Testis (tissue), 3 donors: ENCODE measurements around the gene MRGPRX4. TPM values are rescaled to one million over a fixed set of nuclear protein-coding genes. Genes with fewer than 3 reads are reported as not detected.
A peak's percentile ranks its signal among the peaks of the same experiment; 100 is the strongest.
"Not testable (repeated sequence)": the region's sequence is repeated elsewhere in the genome, so short reads cannot be mapped to it uniquely, and the experiment has no call there.

Experiments used
- DNase-seq: peaks from one replicate; pipeline ENCODE4 v3.0.0-alpha.2; 2019
- H3K27ac ChIP-seq, 2 donors: fragments of 200-600 bp; sonication (generic); one replicate each; pipeline ENCODE4 v1.5.1; 2019
- H3K27me3 ChIP-seq: fragments of 200-600 bp; sonication (generic); one replicate; pipeline ENCODE4 v1.5.1; 2019
- H3K36me3 ChIP-seq: fragments of 200-600 bp; sonication (generic); one replicate; pipeline ENCODE4 v1.5.1; 2017; ENCODE audit warnings: low read depth; ENCODE audit errors: missing control alignments
- H3K4me1 ChIP-seq: fragments of 200-600 bp; sonication (generic); one replicate; pipeline ENCODE4 v1.5.1; 2019
- H3K4me3 ChIP-seq, 2 donors: fragments of 200-600 bp; sonication (generic); one replicate each; pipeline ENCODE4 v1.5.1; 2017 to 2019
- H3K9me3 ChIP-seq: fragments of 200-600 bp; sonication (generic); one replicate; pipeline ENCODE4 v1.5.1; 2017
- POLR2A ChIP-seq: fragments of 450-650 bp; IDR thresholded peaks from one replicate; pipeline ENCODE4 v1.6.1; 2017; ENCODE audit warnings: antibody characterized with exemption, mild to moderate bottlenecking, moderate library complexity
- WGBS, 2 donors: methylation state at CpG; one replicate each; pipeline ENCODE4 v1.1.5; 2018; 5-methylcytosine and 5-hydroxymethylcytosine counted together
- intact Hi-C: fragments of 100-400 bp; cut with DNase I; formaldehyde crosslinking; loops from one replicate; pipeline ENCODE4 v1.15.1; 2023; ENCODE audit warnings: low total_unique reads
- polyA plus RNA-seq: library from polyadenylated mRNA; stranded (reverse); fragments of 350-450 nt; fragmentation: Illumina TruSeq; extraction: RNeasy Lipid Tissue Mini Kit (QIAGEN cat#74804); gene quantifications from one replicate; pipeline ENCODE4 v1.2.3, GENCODE V29; 2014; ENCODE audit warnings: low read depth, low replicate concordance; ENCODE audit not compliant: insufficient read depth
- total RNA-seq, 2 donors: library from RNA; depleted of rRNA; stranded (reverse); fragments of >200 nt; gene quantifications; one replicate each; pipeline ENCODE4 v1.2.3, GENCODE V29; 2016
- TF ChIP-seq, protein P1 (sequence below), 3 experiments: fragments of 450-650 bp in 2 of 3; fragments of 200-600 bp in 1 of 3; sonication (generic) in 1 of 3; IDR thresholded peaks; one replicate each; pipeline ENCODE4 v1.5.1; 2016 to 2019; ENCODE audit warnings: antibody characterized with exemption in 3 of 3, mild to moderate bottlenecking in 2 of 3, moderate library complexity in 1 of 3

MRGPRX4 gene
- total and polyA plus RNA-seq, 3 donors from 2014 or later = not detected

- WGBS, 2 donors = 67 to 71% methylated on average over 1 of the region's 1 CpG
- Histone ChIP-seq H3K4me3 (no peak overlapping the region), H3K27ac (no peak overlapping the region), H3K9me3 (no peaks in the 10 kb centered on the region), H3K36me3 (no peaks in the 10 kb centered on the region), H3K27me3 (no peaks in the 10 kb centered on the region), H3K4me1 (no peaks in the 10 kb centered on the region)
- no peak for TF ChIP-seq POLR2A
- TF ChIP-seq, protein P1, sequence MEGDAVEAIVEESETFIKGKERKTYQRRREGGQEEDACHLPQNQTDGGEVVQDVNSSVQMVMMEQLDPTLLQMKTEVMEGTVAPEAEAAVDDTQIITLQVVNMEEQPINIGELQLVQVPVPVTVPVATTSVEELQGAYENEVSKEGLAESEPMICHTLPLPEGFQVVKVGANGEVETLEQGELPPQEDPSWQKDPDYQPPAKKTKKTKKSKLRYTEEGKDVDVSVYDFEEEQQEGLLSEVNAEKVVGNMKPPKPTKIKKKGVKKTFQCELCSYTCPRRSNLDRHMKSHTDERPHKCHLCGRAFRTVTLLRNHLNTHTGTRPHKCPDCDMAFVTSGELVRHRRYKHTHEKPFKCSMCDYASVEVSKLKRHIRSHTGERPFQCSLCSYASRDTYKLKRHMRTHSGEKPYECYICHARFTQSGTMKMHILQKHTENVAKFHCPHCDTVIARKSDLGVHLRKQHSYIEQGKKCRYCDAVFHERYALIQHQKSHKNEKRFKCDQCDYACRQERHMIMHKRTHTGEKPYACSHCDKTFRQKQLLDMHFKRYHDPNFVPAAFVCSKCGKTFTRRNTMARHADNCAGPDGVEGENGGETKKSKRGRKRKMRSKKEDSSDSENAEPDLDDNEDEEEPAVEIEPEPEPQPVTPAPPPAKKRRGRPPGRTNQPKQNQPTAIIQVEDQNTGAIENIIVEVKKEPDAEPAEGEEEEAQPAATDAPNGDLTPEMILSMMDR (IDR thresholded peaks at IDR 0.05) = no peak
- intact Hi-C loops = no loop called here
- no peak for DNase-seq
These were observed 4.3 kb upstream of the MRGPRX4 start for GRCh38 chr11:18168372-18168771.

DNA sequence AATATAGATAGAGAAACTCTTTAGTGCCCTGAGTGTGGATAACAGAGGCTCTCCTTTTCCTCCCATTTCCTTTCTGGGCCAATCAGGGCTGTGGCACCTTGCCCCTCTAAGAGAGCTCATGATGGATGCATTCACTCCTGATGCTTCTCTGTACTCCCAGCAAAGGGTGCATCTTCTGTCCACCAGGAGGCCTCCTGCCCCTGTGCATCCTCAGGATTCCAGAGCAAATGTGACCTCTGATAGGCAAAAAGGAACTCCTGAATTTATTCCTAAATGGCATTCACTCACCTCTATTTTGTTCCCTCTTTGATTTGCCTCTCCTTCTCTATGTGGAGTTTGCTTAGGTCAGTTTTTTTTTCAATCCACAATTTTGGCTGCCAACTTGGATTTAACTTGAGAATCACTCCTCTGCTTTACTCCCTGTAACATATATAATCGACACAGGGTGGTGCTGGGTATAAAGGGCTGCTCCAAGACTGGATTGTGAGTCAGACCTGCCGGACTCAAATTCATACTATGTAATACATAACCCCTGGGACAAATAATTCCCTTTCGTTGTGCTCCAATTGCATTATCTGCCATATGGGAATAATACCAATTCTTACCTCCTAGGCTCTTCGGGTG is 1.1 kb upstream of the MRGPRX4 start:
- intact Hi-C loops = no loop called here
- DNase-seq = peak; percentile 66
- 64 to 70% methylated on average over 4 of the region's 4 CpGs for WGBS, 2 donors

GRCh38 chr11:18173225-18173866 is 709 bp downstream of the MRGPRX4 start:
- intact Hi-C loops = no loop called here
- Histone ChIP-seq H3K36me3 (no peaks in the 10 kb centered on the region), H3K27ac (no peak overlapping the region), H3K9me3 (no peaks in the 10 kb centered on the region), H3K4me1 (no peaks in the 10 kb centered on the region), H3K4me3 (no peak overlapping the region), H3K27me3 (no peaks in the 10 kb centered on the region)
- TF ChIP-seq, protein P1 (IDR thresholded peaks at IDR 0.05) = no peak
- no peak for TF ChIP-seq POLR2A
- DNase-seq = no peak
- WGBS, 2 donors = 74 to 79% methylated on average over 28 of the region's 28 CpGs

More for the DNA sequence above, 1.1 kb upstream of the MRGPRX4 start:
- no peaks in the 10 kb centered on the region for H3K4me1 ChIP-seq
- no peaks in the 10 kb centered on the region for H3K9me3 ChIP-seq
- H3K36me3 ChIP-seq = no peaks in the 10 kb centered on the region
- no peaks in the 10 kb centered on the region for H3K27me3 ChIP-seq
- no peak overlapping the region for H3K4me3 ChIP-seq
- H3K27ac ChIP-seq = no peak overlapping the region
- no peak for TF ChIP-seq POLR2A
- TF ChIP-seq, protein P1 (IDR thresholded peaks at IDR 0.05) = peak; percentile 27 to 54 (median 43)

- no peak for TF ChIP-seq POLR2A
- TF ChIP-seq, protein P1 (IDR thresholded peaks at IDR 0.05) = no peak
- no peak overlapping the region for H3K27ac ChIP-seq
- 61 to 87% methylated on average over 9 to 24 of the region's 24 CpGs for WGBS, 2 donors
- intact Hi-C loops = no loop called here
- H3K36me3 ChIP-seq = no peaks in the 10 kb centered on the region
- no peaks in the 10 kb centered on the region for H3K27me3 ChIP-seq
- no peaks in the 10 kb centered on the region for H3K4me1 ChIP-seq
- no peak for DNase-seq
- H3K9me3 ChIP-seq = no peaks in the 10 kb centered on the region
- no peak overlapping the region for H3K4me3 ChIP-seq
These were observed 16.2 kb downstream of the MRGPRX4 start for GRCh38 chr11:18188796-18189195.

DNA sequence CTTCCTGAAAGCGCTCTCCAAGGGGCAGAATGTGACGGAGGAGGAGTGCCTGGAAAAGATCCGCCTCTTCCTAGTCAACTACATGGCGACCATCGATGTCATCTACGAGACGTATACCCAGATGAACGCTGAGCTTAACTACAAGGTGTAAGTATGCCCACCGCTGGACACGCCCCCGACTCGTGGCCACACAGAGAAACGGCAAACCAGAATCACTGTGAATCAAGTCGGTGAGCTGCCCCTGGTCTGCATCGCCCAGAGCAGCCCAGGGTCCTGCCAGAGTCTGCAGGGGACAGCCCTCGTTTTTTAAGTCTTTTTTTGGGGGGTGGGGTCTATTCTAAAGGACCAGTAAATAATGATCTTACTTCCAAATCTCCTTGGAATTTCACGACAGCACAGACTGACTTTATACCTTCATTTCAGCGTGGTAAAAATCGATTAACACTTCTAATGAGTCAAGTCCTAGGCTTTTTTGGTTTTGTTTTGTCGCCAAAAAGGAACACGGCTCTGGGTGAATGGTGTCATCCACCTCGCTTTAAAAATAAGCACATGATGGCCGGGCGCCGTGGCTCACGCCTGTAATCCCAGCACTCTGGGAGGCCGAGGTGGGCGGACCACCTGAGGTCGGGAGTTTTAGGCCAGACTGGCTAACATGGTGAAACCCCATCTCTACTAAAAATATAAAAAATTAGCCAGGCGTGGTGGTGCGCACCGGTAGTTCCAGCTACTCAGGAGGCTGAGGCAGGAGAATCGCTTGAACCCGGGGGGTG is 17.0 kb downstream of the MRGPRX4 start:
- H3K4me1 ChIP-seq, H3K27ac ChIP-seq, H3K27me3 ChIP-seq, H3K4me3 ChIP-seq, H3K36me3 ChIP-seq, intact Hi-C loops, H3K9me3 ChIP-seq, DNase-seq: not testable (repeated sequence)
- 69 to 78% methylated on average over 34 of the region's 34 CpGs for WGBS, 2 donors
